NCI-H1436 (cell line): ENCODE data around the gene CXCL12.

Source experiments
- DNase-seq: peaks from one replicate; lab custom pipeline; 2025; lab: John Stamatoyannopoulos, UW

Gene CXCL12

GRCh38 chr10:44334091-44334490, 50.8 kb downstream of the CXCL12 start:
- no peak for DNase-seq

- DNase-seq = no peak
Measured at GRCh38 chr10:44333511-44333910, 51.4 kb downstream of the CXCL12 start.

- no peak for DNase-seq
Measured at GRCh38 chr10:44332465-44332864, 52.4 kb downstream of the CXCL12 start.

- no peak for DNase-seq
Measured at GRCh38 chr10:44330431-44330830, 54.5 kb downstream of the CXCL12 start.

GRCh38 chr10:44327461-44327860, 57.4 kb downstream of the CXCL12 start:
- no peak for DNase-seq
